NT2/D1 (cell line): ENCODE data around the gene ZDHHC20.

Experiments used
- DNase-seq: peaks from one replicate; pipeline ENCODE4 v3.0.0-alpha.2; 2011; ENCODE audit warnings: low read depth, low spot score
- H3K27me3 ChIP-seq: 2 replicates; pipeline ENCODE4 v1.6.0; 2011; ENCODE audit warnings: mild to moderate bottlenecking; ENCODE audit not compliant: insufficient read length, insufficient read depth
- H3K36me3 ChIP-seq: 2 replicates; pipeline ENCODE4 v1.6.1; 2011; ENCODE audit warnings: mild to moderate bottlenecking, low read length, mixed read lengths; ENCODE audit not compliant: insufficient read depth, insufficient read length
- H3K4me1 ChIP-seq: 2 replicates; pipeline ENCODE4 v1.5.1; 2011; ENCODE audit not compliant: insufficient read depth, insufficient read length
- H3K4me3 ChIP-seq: 2 replicates; pipeline ENCODE4 v1.5.1; 2011; ENCODE audit warnings: low read depth; ENCODE audit not compliant: insufficient read length
- H3K9ac ChIP-seq: 2 replicates; pipeline ENCODE4 v1.6.0; 2011; ENCODE audit warnings: low read depth; ENCODE audit not compliant: insufficient read length
- H3K9me3 ChIP-seq: 2 replicates; pipeline ENCODE4 v1.5.1; 2011; ENCODE audit warnings: mild to moderate bottlenecking, low read length; ENCODE audit not compliant: insufficient read depth
- SUZ12 ChIP-seq: IDR thresholded peaks from 2 replicates; pipeline ENCODE4 v1.6.1; 2011; ENCODE audit not compliant: insufficient read length, insufficient read depth; ENCODE audit errors: extremely low read depth
- YY1 ChIP-seq: IDR thresholded peaks from 2 replicates; pipeline ENCODE4 v1.6.1; 2011; ENCODE audit not compliant: insufficient read length, insufficient read depth
- ZNF274 ChIP-seq: IDR thresholded peaks from 2 replicates; pipeline ENCODE4 v1.6.1; 2011; ENCODE audit warnings: mild to moderate bottlenecking, low read depth, low read length

Gene ZDHHC20

DNA sequence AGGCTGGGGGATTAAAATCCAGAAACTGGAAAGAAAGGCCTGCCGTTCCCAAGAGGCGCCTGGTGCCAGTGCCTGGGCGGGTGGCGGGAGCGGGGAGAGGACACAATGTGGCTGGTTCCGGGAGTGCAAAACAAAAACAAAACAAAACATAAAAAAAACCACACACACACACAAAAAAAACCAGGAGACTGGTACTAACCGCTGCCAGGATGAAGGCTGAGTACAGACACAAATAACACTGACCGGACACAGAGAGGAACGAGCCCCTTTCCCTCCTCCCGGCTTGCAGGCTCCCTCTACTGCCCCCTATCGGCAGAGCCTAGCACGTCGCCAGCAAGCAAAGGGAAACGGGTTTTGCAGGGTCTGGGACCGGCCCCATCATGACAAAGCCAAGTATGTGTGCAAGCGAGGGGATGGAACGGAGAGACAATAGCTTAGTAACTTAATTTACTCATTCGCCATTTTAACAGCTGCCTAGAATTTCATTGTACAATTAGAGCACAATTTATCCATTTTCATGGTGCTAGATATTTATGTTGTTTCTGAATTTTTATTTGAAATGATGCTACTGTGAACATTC is 17.9 kb upstream of the ZDHHC20 start:
- Histone ChIP-seq H3K9me3 (no peaks in the 10 kb centered on the region), H3K9ac (peak overlapping the region; percentile 32), H3K27me3 (no peaks in the 10 kb centered on the region), H3K4me3 (peak overlapping the region; percentile 19), H3K4me1 (no peaks in the 10 kb centered on the region), H3K36me3 (no peaks in the 10 kb centered on the region)
- DNase-seq, result peak; percentile 86
- TF ChIP-seq SUZ12, result no peak
- no peak for TF ChIP-seq ZNF274

DNA sequence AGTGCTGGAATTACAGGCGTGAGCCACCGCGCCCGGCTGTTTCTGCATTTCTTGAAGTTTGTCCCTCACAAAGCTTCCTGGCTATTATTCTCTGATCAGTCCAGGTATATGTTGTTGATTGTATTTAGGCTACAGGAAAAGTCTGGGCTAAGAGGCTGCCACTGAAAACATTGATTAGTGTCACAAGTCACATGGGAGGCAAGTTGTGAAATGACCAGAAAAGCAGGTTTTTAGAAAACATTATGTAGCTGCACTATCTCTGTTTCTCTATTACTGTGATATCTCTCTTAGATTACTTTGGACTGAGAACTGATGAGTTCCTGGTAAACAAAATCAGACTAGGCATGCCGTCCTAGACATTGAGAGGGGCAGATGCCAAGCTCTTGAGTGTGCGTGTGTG is 16.0 kb upstream of the ZDHHC20 start:
- Histone ChIP-seq H3K27me3 (no peaks in the 10 kb centered on the region), H3K9ac (no peak overlapping the region), H3K4me3 (no peak overlapping the region), H3K9me3 (no peaks in the 10 kb centered on the region), H3K4me1 (no peaks in the 10 kb centered on the region), H3K36me3 (no peaks in the 10 kb centered on the region)
- DNase-seq, result no peak
- TF ChIP-seq ZNF274, result no peak
- no peak for TF ChIP-seq YY1
- no peak for TF ChIP-seq SUZ12

- no peak overlapping the region for H3K4me3 ChIP-seq
- no peak for DNase-seq
- no peaks in the 10 kb centered on the region for H3K4me1 ChIP-seq
- no peaks in the 10 kb centered on the region; the same call in 1 of the 2 replicates for H3K9me3 ChIP-seq
- H3K27me3 ChIP-seq, result no peaks in the 10 kb centered on the region
- TF ChIP-seq YY1 (no peak), ZNF274 (no peak), SUZ12 (no peak)
- H3K36me3 ChIP-seq, result no peaks in the 10 kb centered on the region
- no peak overlapping the region for H3K9ac ChIP-seq
These were observed 11.7 kb upstream of the ZDHHC20 start for GRCh38 chr13:21470785-21471184.

DNA sequence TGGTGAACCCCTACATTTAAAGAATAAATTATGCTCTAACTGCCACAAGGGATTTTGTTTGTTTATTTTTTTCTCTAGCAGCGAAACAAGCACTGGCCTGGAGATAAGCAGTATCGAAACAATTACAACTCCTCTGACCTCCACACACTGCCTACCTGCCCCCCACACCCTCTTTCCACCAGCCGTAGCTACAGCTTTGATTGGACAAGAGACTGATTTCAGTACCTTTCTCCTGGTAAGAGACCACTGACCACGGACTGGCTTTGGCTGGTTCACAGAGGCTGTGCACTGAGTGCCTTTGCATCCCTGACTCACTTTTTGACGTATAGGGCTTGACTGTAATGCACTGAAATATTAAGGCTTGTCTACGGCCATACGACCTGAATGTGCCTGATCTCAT is 7.4 kb upstream of the ZDHHC20 start:
- no peaks in the 10 kb centered on the region for H3K27me3 ChIP-seq
- no peak overlapping the region for H3K4me3 ChIP-seq
- H3K9me3 ChIP-seq, result no peaks in the 10 kb centered on the region; the same call in 1 of the 2 replicates
- TF ChIP-seq ZNF274 (no peak), SUZ12 (no peak), YY1 (no peak)
- DNase-seq, result no peak
- H3K9ac ChIP-seq, result no peak overlapping the region
- no peaks in the 10 kb centered on the region for H3K4me1 ChIP-seq
- H3K36me3 ChIP-seq, result no peaks in the 10 kb centered on the region

- H3K9ac ChIP-seq, result no peak overlapping the region
- H3K4me3 ChIP-seq, result no peak overlapping the region
- no peaks in the 10 kb centered on the region for H3K4me1 ChIP-seq
- H3K9me3 ChIP-seq, result no peaks in the 10 kb centered on the region; the same call in 1 of the 2 replicates
- no peaks in the 10 kb centered on the region for H3K27me3 ChIP-seq
- TF ChIP-seq ZNF274 (no peak), SUZ12 (no peak), YY1 (no peak)
- no peaks in the 10 kb centered on the region for H3K36me3 ChIP-seq
- no peak for DNase-seq
These were observed 6.6 kb upstream of the ZDHHC20 start for GRCh38 chr13:21465710-21466160.

DNA sequence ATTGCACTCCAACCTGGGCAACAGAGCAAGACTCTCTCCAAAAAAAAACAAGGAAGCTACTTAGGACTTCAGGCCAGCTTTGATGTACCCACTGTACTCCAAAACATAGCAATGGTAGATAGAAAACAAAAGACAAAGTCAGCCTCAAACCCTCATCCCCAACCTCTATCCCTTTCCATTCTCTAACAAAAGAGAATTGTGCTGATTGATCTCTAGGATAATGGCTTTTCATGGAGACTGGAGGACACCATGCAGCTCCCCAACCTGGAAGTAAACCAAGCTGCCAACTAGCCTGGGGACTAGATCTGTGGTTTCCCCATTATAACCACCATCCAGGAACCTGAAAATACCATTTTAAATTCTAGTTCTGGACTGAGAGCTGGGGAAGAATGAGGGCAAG is 4.3 kb upstream of the ZDHHC20 start:
- TF ChIP-seq YY1, result no peak
- no peak for TF ChIP-seq ZNF274
- no peak for TF ChIP-seq SUZ12
- Histone ChIP-seq H3K9me3 (no peaks in the 10 kb centered on the region; the same call in 1 of the 2 replicates), H3K27me3 (no peaks in the 10 kb centered on the region), H3K4me1 (no peaks in the 10 kb centered on the region), H3K4me3 (no peak overlapping the region), H3K9ac (no peak overlapping the region), H3K36me3 (no peaks in the 10 kb centered on the region)
- no peak for DNase-seq

DNA sequence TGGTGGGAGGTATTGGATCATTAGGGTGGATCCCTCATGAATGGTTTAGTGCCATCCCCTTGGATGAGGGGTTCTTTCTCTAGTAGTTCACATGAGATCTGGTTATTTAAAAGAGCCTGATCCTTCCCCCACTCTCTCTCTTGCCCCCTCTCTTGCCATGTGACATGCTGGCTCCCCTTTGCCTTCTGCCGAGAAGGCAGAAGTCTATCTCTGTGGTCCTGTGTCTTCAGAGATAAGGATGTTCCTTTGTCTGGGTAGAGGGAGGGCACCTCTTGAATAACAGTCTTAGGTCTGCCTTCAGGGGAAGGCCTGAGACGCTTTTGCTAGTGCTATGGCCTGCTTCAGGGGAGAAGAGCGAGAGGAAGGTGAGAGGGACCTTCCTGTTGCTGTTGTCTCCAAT is 2.0 kb upstream of the ZDHHC20 start:
- Histone ChIP-seq H3K27me3 (no peaks in the 10 kb centered on the region), H3K9me3 (no peaks in the 10 kb centered on the region), H3K9ac (no peak overlapping the region), H3K4me3 (no peak overlapping the region), H3K36me3 (no peaks in the 10 kb centered on the region), H3K4me1 (no peaks in the 10 kb centered on the region)
- TF ChIP-seq YY1 (no peak), SUZ12 (no peak), ZNF274 (no peak)
- no peak for DNase-seq

GRCh38 chr13:21458451-21458812 is 671 bp downstream of the ZDHHC20 start:
- Histone ChIP-seq H3K27me3 (no peaks in the 10 kb centered on the region), H3K36me3 (no peaks in the 10 kb centered on the region), H3K9me3 (peaks cover 5% of the 10 kb centered on the region; the same call in 1 of the 2 replicates), H3K4me3 (peak overlapping the region; percentile 92), H3K9ac (peak overlapping the region; percentile 98), H3K4me1 (no peaks in the 10 kb centered on the region)
- DNase-seq, result no peak
- TF ChIP-seq SUZ12 (no peak), ZNF274 (no peak), YY1 (no peak)
